Measurements from ENCODE around the gene MGMT.

GRCh38 chr10:129608653-129609052 lies 141.6 kb downstream of the MGMT start:
- no peak for TF ChIP-seq GATAD2A (IDR thresholded peaks at IDR 0.05)
- TF ChIP-seq RFX5 (IDR thresholded peaks at IDR 0.05; ENCODE audit: low read depth, low read length), result no peak
- TF ChIP-seq CEBPB (tag; IDR thresholded peaks at IDR 0.05), result no peak
- TF ChIP-seq PTTG1 (tag; IDR thresholded peaks at IDR 0.05; ENCODE audit: low read depth), result no peak
- TF ChIP-seq PRPF4 (IDR thresholded peaks at IDR 0.05; ENCODE audit: insufficient read depth, low read depth, low read length, poor library complexity, severe bottlenecking), result no peak
- no peak for TF ChIP-seq CTCF (IDR thresholded peaks at IDR 0.05 in 2 of 3, conservative IDR thresholded peaks at IDR 0.05 in 1 of 3; ENCODE audit: insufficient read depth in 2 of 3, low read depth in 1 of 3, low read length in 3 of 3)
- TF ChIP-seq EZH2 (IDR thresholded peaks at IDR 0.05; ENCODE audit: borderline replicate concordance, low read depth, low read length), result no peak
- no peak for TF ChIP-seq USF2 (CRISPR knock-in tag; IDR thresholded peaks at IDR 0.05)
- TF ChIP-seq CBFB (CRISPR knock-in tag; IDR thresholded peaks at IDR 0.05), result no peak
- no peak for TF ChIP-seq MEF2A (IDR thresholded peaks at IDR 0.05; ENCODE audit: control insufficient read depth, low read depth, low read length)
- TF ChIP-seq PYGO2 (tag; IDR thresholded peaks at IDR 0.05), result no peak
- TF ChIP-seq POLR2AphosphoS5 (IDR thresholded peaks at IDR 0.05; ENCODE audit: control insufficient read depth, insufficient read depth, low read depth, low read length), result no peak
- TF ChIP-seq CC2D1A (IDR thresholded peaks at IDR 0.05), result no peak
- no peak for TF ChIP-seq EP400 (IDR thresholded peaks at IDR 0.05)

Data from K562 (cell line).